GM18870 (cell line): ENCODE data around the gene TRIM16.
"Not testable (repeated sequence)": the region's sequence is repeated elsewhere in the genome, so short reads cannot be mapped to it uniquely, and the experiment has no call there.

Experiments used
- ATAC-seq: cut with Tn5 transposase; IDR thresholded peaks from one replicate; pipeline ENCODE4 v1.9.1; 2021; ENCODE audit warnings: moderate library complexity; ENCODE audit not compliant: unreplicated experiment

TRIM16 gene

GRCh38 chr17:15659236-15659635 is 24.9 kb downstream of the TRIM16 start:
- no peak for ATAC-seq

- ATAC-seq: no peak
Observed at GRCh38 chr17:15658296-15658695, 25.8 kb downstream of the TRIM16 start.

DNA sequence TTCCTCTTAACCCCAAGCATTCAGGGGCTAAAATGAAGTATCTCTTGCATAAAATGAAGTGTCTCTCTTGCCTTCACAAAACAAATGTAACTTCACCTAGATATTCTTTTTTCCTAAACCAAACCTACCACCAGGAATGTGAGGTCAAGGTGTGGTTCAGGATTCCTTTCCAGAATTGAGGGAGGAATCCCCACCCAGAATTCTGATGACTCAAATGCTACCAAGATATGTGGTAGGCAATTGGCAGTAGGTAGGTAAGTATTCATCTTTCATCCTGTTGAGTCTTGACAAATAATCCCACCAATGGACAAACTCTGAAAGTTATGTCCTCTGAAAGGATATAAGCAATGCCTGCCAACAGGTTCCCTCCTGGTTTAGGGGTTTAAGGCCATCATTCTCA is 26.2 kb downstream of the TRIM16 start:
- no peak for ATAC-seq

DNA sequence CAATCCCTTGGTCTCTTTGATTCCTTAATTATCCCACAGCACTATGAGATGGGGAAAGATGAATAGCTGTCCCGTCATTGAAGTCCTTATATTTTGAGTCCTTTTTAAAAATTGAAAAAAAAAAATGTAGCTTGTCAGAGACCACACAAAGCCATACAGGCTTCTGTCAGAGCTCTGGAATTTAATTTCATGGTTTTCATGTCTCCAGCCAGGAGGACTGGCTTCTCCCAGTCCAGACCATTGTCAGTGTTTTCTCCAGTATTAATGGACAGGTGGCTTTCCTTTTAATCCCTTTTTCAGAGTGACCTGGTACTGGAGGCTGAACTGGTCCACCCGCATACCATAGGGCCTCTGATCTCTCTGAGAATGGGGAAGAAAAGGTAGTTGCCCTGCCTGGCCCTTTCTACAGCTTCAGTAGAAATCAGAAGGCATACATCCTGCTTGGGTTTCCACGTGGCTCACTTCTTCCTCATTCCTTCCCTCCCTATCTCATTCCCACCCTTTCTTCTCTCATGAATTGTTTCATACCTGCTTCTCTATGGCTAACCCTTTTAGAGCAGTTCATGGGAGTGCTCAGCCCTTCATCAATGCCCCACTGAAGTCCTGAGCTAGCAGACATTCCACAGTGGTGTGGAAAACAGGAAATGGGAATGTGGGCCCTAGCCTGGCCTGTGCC is 29.1 kb downstream of the TRIM16 start:
- no peak for ATAC-seq

- ATAC-seq: not testable (repeated sequence)
Observed at GRCh38 chr17:15654401-15654800, 29.7 kb downstream of the TRIM16 start.

DNA sequence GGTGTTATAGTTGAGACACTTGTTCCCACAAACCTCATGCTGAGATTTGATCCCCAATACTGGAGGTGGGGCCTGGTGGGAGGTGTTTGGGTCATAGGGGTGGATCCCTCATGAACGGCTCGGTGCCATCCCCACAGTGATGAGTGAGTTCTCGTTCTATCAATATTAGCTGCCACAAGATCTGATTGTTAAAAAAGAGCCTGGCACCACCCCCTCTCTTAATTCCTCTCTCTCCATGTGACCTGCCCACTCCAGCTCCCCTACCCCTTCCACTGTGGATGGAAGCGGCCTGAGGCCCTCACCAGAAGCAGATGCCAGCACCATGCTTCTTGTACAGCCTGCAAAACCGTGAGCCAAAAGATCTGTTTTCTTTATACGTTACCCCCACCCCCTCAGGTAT is 31.2 kb downstream of the TRIM16 start:
- no peak for ATAC-seq

DNA sequence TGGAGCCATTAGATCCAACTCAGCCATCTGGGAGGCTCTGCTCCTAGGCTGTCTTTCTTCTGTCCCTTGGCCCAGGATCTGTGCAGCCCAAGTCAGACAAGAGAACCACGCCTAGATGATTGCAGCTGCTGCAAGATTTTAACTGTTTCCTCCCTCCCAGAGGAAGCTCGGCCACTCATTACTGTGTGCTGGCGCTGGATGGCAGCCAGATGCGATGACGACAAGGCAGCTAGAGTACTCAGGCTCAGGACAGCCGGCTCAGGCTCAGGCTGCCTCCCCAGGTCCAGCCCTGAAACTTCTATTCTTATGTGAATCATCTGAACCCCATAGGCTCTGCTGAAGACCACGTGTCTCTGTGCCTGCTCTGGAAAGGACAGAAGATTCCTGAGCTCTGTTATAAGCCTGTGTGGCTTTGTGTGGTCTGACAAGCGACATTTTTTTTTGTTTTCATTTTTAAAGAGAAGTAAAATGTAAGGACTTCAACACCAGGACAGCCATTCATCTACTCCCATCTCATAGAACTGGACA is 32.5 kb downstream of the TRIM16 start:
- ATAC-seq: peak; percentile 78

- no peak for ATAC-seq
Observed at GRCh38 chr17:15650741-15651582, 33.1 kb downstream of the TRIM16 start.

GRCh38 chr17:15649861-15650421 is 34.2 kb downstream of the TRIM16 start:
- no peak for ATAC-seq

- ATAC-seq: no peak
Observed at GRCh38 chr17:15648386-15648785, 35.7 kb downstream of the TRIM16 start.

GRCh38 chr17:15645942-15646312 is 38.2 kb downstream of the TRIM16 start:
- ATAC-seq: not testable (repeated sequence)

- not testable (repeated sequence) for ATAC-seq
Observed at GRCh38 chr17:15645099-15645941, 38.8 kb downstream of the TRIM16 start.

DNA sequence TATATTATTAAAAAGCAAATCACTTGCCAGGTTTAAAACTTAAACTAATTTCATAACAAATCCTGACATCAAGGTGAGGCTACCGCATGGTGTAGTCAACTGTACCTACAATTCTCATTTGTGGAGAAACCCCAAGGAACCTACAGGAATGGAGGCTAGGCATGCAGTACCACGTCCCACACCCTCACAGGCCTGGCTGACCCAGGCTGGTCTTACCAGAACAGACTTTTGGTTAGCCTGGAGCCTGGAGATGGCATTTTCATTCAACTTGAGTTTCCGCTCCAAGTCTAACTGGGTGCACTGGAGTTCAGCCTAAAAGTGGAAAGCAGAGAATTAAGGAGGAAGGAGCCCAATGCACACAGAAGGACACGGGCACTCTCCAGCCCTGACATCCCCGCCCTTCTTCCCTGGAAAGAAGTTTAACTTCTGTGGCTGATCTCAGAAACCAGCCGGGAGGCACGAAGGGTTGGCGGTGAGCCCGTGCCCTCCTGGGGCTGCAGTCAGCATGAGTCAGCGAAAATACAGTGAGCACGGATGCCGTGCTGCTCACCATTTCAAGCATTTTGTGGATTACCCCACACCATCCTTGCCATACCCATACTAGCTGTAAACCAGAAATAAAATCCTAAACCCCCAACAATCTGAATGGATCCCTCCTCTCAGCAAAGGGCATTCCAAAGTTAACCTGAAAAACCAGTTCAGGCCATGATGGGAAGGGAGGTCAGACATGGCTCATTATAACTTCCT is 41.4 kb downstream of the TRIM16 start:
- not testable (repeated sequence) for ATAC-seq

- ATAC-seq: not testable (repeated sequence)
Observed at GRCh38 chr17:15642014-15642413, 42.1 kb downstream of the TRIM16 start.

DNA sequence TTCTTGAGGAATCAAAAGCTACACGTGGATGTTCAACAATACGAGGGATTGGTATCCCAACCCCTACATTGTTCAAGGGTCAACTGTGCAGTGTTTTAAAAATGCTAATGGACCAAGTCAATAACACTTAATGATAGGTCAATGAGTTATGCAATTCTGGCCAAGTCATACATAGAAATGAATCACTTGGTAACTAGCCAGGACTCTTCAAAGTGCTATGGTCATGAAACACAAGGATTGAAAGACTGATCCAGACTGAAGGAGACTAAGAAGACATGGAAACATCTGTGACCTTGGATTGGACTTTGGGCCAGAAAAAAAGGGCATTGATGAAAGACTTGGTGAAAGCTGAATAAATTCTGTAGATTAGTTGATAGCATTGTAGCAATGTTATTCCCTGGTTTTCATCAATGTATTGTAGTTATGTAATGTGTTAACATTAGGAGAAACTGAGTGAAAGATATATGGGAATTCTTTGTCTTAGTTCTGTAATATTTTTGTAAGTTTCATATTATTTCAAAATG is 53.1 kb downstream of the TRIM16 start:
- not testable (repeated sequence) for ATAC-seq

GRCh38 chr17:15629991-15630390 is 54.1 kb downstream of the TRIM16 start:
- ATAC-seq: not testable (repeated sequence)

DNA sequence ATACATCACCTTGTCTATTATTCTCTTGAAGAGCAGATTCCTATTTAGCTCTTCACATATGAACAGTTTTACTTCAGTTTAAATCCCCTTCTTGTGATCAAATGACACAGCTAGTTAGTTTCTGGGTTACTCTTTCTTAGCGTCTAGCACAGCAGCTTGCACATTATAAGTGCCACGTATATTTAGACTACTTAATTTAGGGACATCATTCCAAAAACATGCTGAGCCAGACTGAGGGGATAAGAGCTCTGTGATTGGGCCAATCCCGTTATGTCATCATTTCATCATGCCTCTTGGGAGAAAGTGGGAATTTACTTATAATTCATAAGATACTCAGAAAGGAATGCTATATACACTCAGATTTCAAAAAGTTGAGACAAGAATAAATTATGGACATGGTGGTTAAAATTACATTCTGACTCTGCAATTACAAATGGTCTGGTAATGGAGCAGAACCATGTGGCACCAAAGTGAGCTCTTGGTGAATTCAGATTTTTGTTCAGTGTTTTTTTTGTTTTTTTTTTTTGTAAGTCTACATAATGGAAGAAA is 60.4 kb downstream of the TRIM16 start:
- ATAC-seq: not testable (repeated sequence)

GRCh38 chr17:15623255-15623654 is 60.9 kb downstream of the TRIM16 start:
- ATAC-seq: not testable (repeated sequence)

- ATAC-seq: not testable (repeated sequence)
Observed at GRCh38 chr17:15622124-15622523, 62.0 kb downstream of the TRIM16 start.
